Measurements from ENCODE around the gene SNX10.

SNX10 gene

GRCh38 chr7:26356929-26357798 lies 65.5 kb downstream of the SNX10 start:
- no peak for DNase-seq (ENCODE audit: low read depth)
- Histone ChIP-seq H3K27me3 (replicated peaks; ENCODE audit: control insufficient read depth, insufficient read depth, low read length) (no peaks in the 10 kb centered on the region), H3K36me3 (ENCODE audit: control insufficient read depth, insufficient read depth, low read length, severe bottlenecking) (no peaks in the 10 kb centered on the region), H3K4me3 (ENCODE audit: low read length) (no peak overlapping the region), H3K9me3 (ENCODE audit: control insufficient read depth, low read length) (no peaks in the 10 kb centered on the region), H3K4me1 (ENCODE audit: control insufficient read depth, insufficient read depth, low read length) (no peaks in the 10 kb centered on the region), H3K9ac (ENCODE audit: low read length) (no peak overlapping the region)

- no peaks in the 10 kb centered on the region for H3K9me3 ChIP-seq (ENCODE audit: control insufficient read depth, low read length)
- no peak overlapping the region for H3K9ac ChIP-seq (ENCODE audit: low read length)
Observed at GRCh38 chr7:26357799-26358151, 66.1 kb downstream of the SNX10 start.

DNA sequence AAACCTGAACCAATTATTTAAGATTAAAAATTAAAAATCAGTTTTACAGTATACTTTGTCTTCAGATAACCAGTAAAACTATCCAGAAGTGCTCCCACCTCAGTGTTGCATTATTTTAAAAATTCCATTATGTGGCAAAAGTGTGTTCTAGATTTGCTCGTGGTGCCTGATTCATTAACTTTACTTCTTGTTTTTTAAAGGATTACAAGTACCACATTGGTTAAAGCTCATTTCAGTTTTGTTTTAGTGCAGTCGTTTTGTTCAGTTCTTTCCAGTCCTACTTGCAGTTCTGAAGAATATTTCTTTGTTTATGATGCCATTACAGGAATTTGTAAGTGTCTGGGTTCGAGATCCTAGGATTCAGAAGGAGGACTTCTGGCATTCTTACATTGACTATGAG lies 69.0 kb downstream of the SNX10 start:
- H3K27me3 ChIP-seq (replicated peaks; ENCODE audit: control insufficient read depth, insufficient read depth, low read length) = no peaks in the 10 kb centered on the region
- no peaks in the 10 kb centered on the region for H3K9me3 ChIP-seq (ENCODE audit: control insufficient read depth, low read length)
- H3K36me3 ChIP-seq (ENCODE audit: control insufficient read depth, insufficient read depth, low read length, severe bottlenecking) = no peaks in the 10 kb centered on the region
- H3K4me1 ChIP-seq (ENCODE audit: control insufficient read depth, insufficient read depth, low read length) = no peaks in the 10 kb centered on the region
- H3K4me3 ChIP-seq (ENCODE audit: low read length) = no peak overlapping the region
- DNase-seq (ENCODE audit: low read depth) = no peak
- H3K9ac ChIP-seq (ENCODE audit: low read length) = no peak overlapping the region

More at GRCh38 chr7:26357799-26358151, 66.1 kb downstream of the SNX10 start:
- Histone ChIP-seq H3K4me3 (ENCODE audit: low read length) (no peak overlapping the region), H3K36me3 (ENCODE audit: control insufficient read depth, insufficient read depth, low read length, severe bottlenecking) (no peaks in the 10 kb centered on the region), H3K4me1 (ENCODE audit: control insufficient read depth, insufficient read depth, low read length) (no peaks in the 10 kb centered on the region), H3K27me3 (replicated peaks; ENCODE audit: control insufficient read depth, insufficient read depth, low read length) (no peaks in the 10 kb centered on the region)
- DNase-seq (ENCODE audit: low read depth) = no peak

DNA sequence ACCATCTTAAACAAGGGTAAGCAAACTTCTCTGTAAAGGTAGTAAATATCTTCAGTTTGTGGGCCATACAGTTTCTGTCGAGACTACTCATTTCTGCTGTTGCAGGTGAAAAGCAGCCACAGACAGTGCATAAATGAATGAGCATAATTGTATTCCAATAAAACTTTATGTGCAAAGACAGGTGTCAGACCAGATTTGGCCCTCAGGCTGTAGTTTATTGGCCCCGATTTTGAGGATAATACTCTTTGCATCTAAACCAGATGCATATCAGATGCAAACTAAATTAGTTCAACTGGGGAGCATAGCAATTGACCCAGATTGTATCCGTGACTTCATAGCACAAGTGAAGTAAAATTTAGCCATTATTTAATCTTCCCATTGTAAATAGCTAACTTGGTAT lies 70.0 kb downstream of the SNX10 start:
- no peak for DNase-seq (ENCODE audit: low read depth)
- no peaks in the 10 kb centered on the region for H3K9me3 ChIP-seq (ENCODE audit: control insufficient read depth, low read length)
- no peaks in the 10 kb centered on the region for H3K27me3 ChIP-seq (replicated peaks; ENCODE audit: control insufficient read depth, insufficient read depth, low read length)
- H3K4me3 ChIP-seq (ENCODE audit: low read length) = no peak overlapping the region
- no peaks in the 10 kb centered on the region for H3K4me1 ChIP-seq (ENCODE audit: control insufficient read depth, insufficient read depth, low read length)
- H3K9ac ChIP-seq (ENCODE audit: low read length) = no peak overlapping the region
- H3K36me3 ChIP-seq (ENCODE audit: control insufficient read depth, insufficient read depth, low read length, severe bottlenecking) = no peaks in the 10 kb centered on the region

DNA sequence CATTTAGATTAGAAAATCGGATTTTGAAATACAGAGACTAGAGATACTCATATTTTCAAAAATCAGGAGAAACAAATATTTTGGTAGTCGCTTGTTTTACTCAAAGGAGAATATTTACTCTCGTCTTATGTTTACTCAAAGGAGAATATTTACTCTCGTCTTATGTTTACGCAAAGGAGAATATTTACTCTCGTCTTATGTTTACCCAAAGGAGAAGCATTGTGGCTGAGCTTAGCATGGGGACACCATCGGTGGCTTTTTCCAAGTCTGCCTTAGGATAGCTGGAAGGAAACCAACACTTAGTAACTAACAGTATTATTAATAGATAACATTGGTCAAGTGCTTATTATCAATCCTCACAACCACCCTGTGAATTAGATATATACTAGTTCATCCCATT lies 71.8 kb downstream of the SNX10 start:
- H3K36me3 ChIP-seq (ENCODE audit: control insufficient read depth, insufficient read depth, low read length, severe bottlenecking) = no peaks in the 10 kb centered on the region
- DNase-seq (ENCODE audit: low read depth) = no peak
- no peak overlapping the region for H3K9ac ChIP-seq (ENCODE audit: low read length)
- no peaks in the 10 kb centered on the region for H3K27me3 ChIP-seq (replicated peaks; ENCODE audit: control insufficient read depth, insufficient read depth, low read length)
- H3K4me1 ChIP-seq (ENCODE audit: control insufficient read depth, insufficient read depth, low read length) = no peaks in the 10 kb centered on the region
- no peak overlapping the region for H3K4me3 ChIP-seq (ENCODE audit: low read length)
- no peaks in the 10 kb centered on the region for H3K9me3 ChIP-seq (ENCODE audit: control insufficient read depth, low read length)

GRCh38 chr7:26365077-26365900 lies 73.6 kb downstream of the SNX10 start:
- Histone ChIP-seq H3K9me3 (ENCODE audit: control insufficient read depth, low read length) (no peaks in the 10 kb centered on the region), H3K4me1 (ENCODE audit: control insufficient read depth, insufficient read depth, low read length) (no peaks in the 10 kb centered on the region), H3K27me3 (replicated peaks; ENCODE audit: control insufficient read depth, insufficient read depth, low read length) (no peaks in the 10 kb centered on the region), H3K36me3 (ENCODE audit: control insufficient read depth, insufficient read depth, low read length, severe bottlenecking) (no peaks in the 10 kb centered on the region), H3K4me3 (ENCODE audit: low read length) (no peak overlapping the region), H3K9ac (ENCODE audit: low read length) (no peak overlapping the region)
- peak; percentile 88 for DNase-seq (ENCODE audit: low read depth)

DNA sequence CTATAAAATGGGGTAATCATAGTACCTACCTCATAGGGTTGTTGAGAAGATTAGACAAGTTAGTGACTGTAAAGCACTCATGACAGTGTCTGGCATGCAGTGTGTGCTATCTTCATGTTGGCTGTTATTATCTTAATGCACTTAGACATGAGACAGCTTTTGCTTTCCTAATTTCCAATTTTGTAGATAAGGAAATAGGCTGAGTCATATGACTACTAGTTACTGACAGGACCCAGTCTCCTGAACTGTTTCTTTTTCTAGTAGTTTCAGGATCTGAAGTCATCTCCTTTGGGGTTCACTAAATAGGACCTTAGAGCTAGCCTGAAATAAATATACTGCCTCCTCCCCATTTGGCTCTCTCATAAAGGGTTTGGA lies 74.2 kb downstream of the SNX10 start:
- no peak overlapping the region for H3K4me3 ChIP-seq (ENCODE audit: low read length)
- H3K27me3 ChIP-seq (replicated peaks; ENCODE audit: control insufficient read depth, insufficient read depth, low read length) = no peaks in the 10 kb centered on the region
- no peaks in the 10 kb centered on the region for H3K9me3 ChIP-seq (ENCODE audit: control insufficient read depth, low read length)
- H3K36me3 ChIP-seq (ENCODE audit: control insufficient read depth, insufficient read depth, low read length, severe bottlenecking) = no peaks in the 10 kb centered on the region
- H3K9ac ChIP-seq (ENCODE audit: low read length) = no peak overlapping the region
- no peak for DNase-seq (ENCODE audit: low read depth)
- H3K4me1 ChIP-seq (ENCODE audit: control insufficient read depth, insufficient read depth, low read length) = no peaks in the 10 kb centered on the region

GRCh38 chr7:26367219-26367711 lies 75.6 kb downstream of the SNX10 start:
- H3K9me3 ChIP-seq (ENCODE audit: control insufficient read depth, low read length) = no peaks in the 10 kb centered on the region
- H3K4me1 ChIP-seq (ENCODE audit: control insufficient read depth, insufficient read depth, low read length) = no peaks in the 10 kb centered on the region
- peaks cover 2% of the 10 kb centered on the region for H3K36me3 ChIP-seq (ENCODE audit: control insufficient read depth, insufficient read depth, low read length, severe bottlenecking)
- H3K27me3 ChIP-seq (replicated peaks; ENCODE audit: control insufficient read depth, insufficient read depth, low read length) = no peaks in the 10 kb centered on the region
- H3K9ac ChIP-seq (ENCODE audit: low read length) = no peak overlapping the region
- H3K4me3 ChIP-seq (ENCODE audit: low read length) = no peak overlapping the region
- no peak for DNase-seq (ENCODE audit: low read depth)

DNA sequence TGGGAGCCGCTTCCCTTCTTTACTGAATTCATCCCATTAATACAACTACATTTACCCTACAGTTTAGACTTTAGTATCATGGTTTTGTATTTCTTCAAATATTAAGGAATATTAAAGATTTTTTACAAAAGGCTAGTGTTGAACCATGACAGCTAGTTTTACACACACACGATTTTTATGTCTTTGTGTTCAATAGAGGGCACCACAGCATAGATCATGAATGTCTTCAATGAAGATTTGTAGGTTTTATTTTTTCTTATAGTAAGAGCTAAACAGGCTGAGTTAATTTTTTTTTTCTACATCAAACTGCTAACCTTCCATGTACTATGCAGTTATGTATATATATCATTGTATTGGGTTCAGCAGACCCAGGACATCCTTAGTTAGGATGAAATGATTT lies 76.9 kb downstream of the SNX10 start:
- H3K9ac ChIP-seq (ENCODE audit: low read length) = no peak overlapping the region
- H3K9me3 ChIP-seq (ENCODE audit: control insufficient read depth, low read length) = no peaks in the 10 kb centered on the region
- H3K36me3 ChIP-seq (ENCODE audit: control insufficient read depth, insufficient read depth, low read length, severe bottlenecking) = peaks cover 4% of the 10 kb centered on the region
- no peaks in the 10 kb centered on the region for H3K4me1 ChIP-seq (ENCODE audit: control insufficient read depth, insufficient read depth, low read length)
- no peak for DNase-seq (ENCODE audit: low read depth)
- no peak overlapping the region for H3K4me3 ChIP-seq (ENCODE audit: low read length)
- H3K27me3 ChIP-seq (replicated peaks; ENCODE audit: control insufficient read depth, insufficient read depth, low read length) = no peaks in the 10 kb centered on the region

DNA sequence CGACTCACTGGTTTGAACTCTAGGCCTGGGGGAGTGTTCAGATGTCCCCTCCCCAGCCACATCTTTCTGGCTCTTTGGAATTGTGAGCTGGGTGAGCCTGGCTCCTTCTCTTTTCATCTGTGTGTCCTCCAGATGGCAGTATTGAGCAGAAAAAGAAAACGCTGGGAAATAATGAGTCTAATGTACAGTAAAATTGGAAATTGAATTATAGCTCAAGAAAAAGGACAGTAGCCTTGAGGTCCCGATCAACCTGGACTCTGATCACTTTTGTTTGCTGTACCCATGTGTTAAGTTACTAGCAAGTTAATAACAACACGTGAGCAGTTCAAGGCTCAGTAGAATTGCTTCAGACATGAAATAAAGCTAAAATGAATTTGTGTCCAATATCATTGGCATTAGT lies 77.9 kb downstream of the SNX10 start:
- Histone ChIP-seq H3K4me1 (ENCODE audit: control insufficient read depth, insufficient read depth, low read length) (no peaks in the 10 kb centered on the region), H3K36me3 (ENCODE audit: control insufficient read depth, insufficient read depth, low read length, severe bottlenecking) (peaks cover 4% of the 10 kb centered on the region), H3K9me3 (ENCODE audit: control insufficient read depth, low read length) (no peaks in the 10 kb centered on the region), H3K9ac (ENCODE audit: low read length) (no peak overlapping the region), H3K27me3 (replicated peaks; ENCODE audit: control insufficient read depth, insufficient read depth, low read length) (peaks cover under 1% of the 10 kb centered on the region), H3K4me3 (ENCODE audit: low read length) (no peak overlapping the region)
- peak; percentile 86 for DNase-seq (ENCODE audit: low read depth)

DNA sequence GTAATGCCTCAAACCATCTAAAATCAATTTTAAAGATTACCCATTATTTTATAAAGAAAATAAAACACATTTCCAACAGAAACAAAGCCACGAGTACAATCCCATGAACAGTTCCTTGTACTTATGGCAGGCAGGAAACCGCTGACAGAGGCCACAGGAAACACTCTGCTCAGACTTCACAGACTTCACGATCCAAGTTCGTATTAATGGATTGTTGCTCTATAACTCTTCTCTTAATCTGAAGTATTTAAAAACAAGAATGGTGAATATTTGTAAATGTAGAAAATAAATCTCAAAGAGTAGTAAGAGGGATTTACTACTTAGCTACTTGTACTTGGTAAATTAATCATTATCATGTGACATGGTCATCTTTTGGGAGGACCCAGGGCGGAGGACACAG lies 78.3 kb downstream of the SNX10 start:
- H3K4me3 ChIP-seq (ENCODE audit: low read length) = no peak overlapping the region
- H3K27me3 ChIP-seq (replicated peaks; ENCODE audit: control insufficient read depth, insufficient read depth, low read length) = peaks cover 5% of the 10 kb centered on the region

More for the DNA sequence above, 78.3 kb downstream of the SNX10 start:
- no peaks in the 10 kb centered on the region for H3K9me3 ChIP-seq (ENCODE audit: control insufficient read depth, low read length)
- H3K36me3 ChIP-seq (ENCODE audit: control insufficient read depth, insufficient read depth, low read length, severe bottlenecking) = peaks cover 4% of the 10 kb centered on the region
- H3K4me1 ChIP-seq (ENCODE audit: control insufficient read depth, insufficient read depth, low read length) = no peaks in the 10 kb centered on the region
- H3K9ac ChIP-seq (ENCODE audit: low read length) = no peak overlapping the region
- no peak for DNase-seq (ENCODE audit: low read depth)

All from adipocyte (in vitro differentiated cells).